Glutamatergic neuron (in vitro differentiated cells): ENCODE measurements around the gene TBX1. TPM values are rescaled to one million over a fixed set of nuclear protein-coding genes. Genes with fewer than 3 reads are reported as not detected.
A peak's percentile ranks its signal among the peaks of the same experiment; 100 is the strongest.

Experiments used
- DNase-seq: peaks from one replicate; pipeline ENCODE4 v3.0.0; 2022
- H3K27ac Mint-ChIP-seq: one replicate; pipeline ENCODE4 v1.8.0; 2020; ENCODE audit warnings: mild to moderate bottlenecking, mixed read lengths, inconsistent platforms; ENCODE audit not compliant: unreplicated experiment
- H3K27me3 Mint-ChIP-seq: one replicate; pipeline ENCODE4 v1.8.0; 2020; ENCODE audit warnings: mild to moderate bottlenecking, moderate library complexity, mixed read lengths, inconsistent platforms; ENCODE audit not compliant: unreplicated experiment
- H3K36me3 Mint-ChIP-seq: one replicate; pipeline ENCODE4 v1.8.0; 2020; ENCODE audit warnings: mild to moderate bottlenecking, mixed read lengths, inconsistent platforms; ENCODE audit not compliant: unreplicated experiment
- H3K4me1 Mint-ChIP-seq: one replicate; pipeline ENCODE4 v1.8.0; 2020; ENCODE audit warnings: mild to moderate bottlenecking, low read depth, mixed read lengths, inconsistent platforms; ENCODE audit not compliant: unreplicated experiment
- H3K4me3 Mint-ChIP-seq: one replicate; pipeline ENCODE4 v1.8.0; 2020; ENCODE audit warnings: mild to moderate bottlenecking, mixed read lengths, inconsistent platforms; ENCODE audit not compliant: unreplicated experiment
- H3K9me3 Mint-ChIP-seq: one replicate; pipeline ENCODE4 v1.8.0; 2020; ENCODE audit warnings: mild to moderate bottlenecking, moderate library complexity, mixed read lengths, inconsistent platforms; ENCODE audit not compliant: unreplicated experiment
- CTCF ChIP-seq: fragments of 200-600 bp; sonication (generic); IDR thresholded peaks from one replicate; pipeline ENCODE4 v1.5.0; 2021; ENCODE audit not compliant: partially characterized antibody, unreplicated experiment
- total RNA-seq: library from RNA; stranded (reverse); fragmentation: NEBNext Ultra II Directional; extraction: Animal tissue kit (Norgen Biotek cat#: 25700); gene quantifications from one replicate; pipeline ENCODE4 v1.2.1, GENCODE V29; 2021; ENCODE audit not compliant: unreplicated experiment

The TBX1 gene
- total RNA-seq, 1 donor from 2014 or later = 2.4 TPM

- H3K27ac Mint-ChIP-seq = peak overlapping the region; percentile 72
- peaks cover 36% of the 10 kb centered on the region for H3K27me3 Mint-ChIP-seq
These were observed 42.7 kb upstream of the TBX1 start for GRCh38 chr22:19717691-19718455.

GRCh38 chr22:19718456-19719049 is 42.0 kb upstream of the TBX1 start:
- TF ChIP-seq CTCF = no peak
- Mint-ChIP-seq H3K27ac (no peak overlapping the region), H3K9me3 (peaks cover 10% of the 10 kb centered on the region), H3K36me3 (peaks cover 8% of the 10 kb centered on the region), H3K4me1 (peaks cover 6% of the 10 kb centered on the region), H3K27me3 (peaks cover 34% of the 10 kb centered on the region), H3K4me3 (no peak overlapping the region)
- DNase-seq = no peak

More at GRCh38 chr22:19717691-19718455, 42.7 kb upstream of the TBX1 start:
- peaks cover 4% of the 10 kb centered on the region for H3K4me1 Mint-ChIP-seq
- DNase-seq = peak; percentile 84
- peaks cover 11% of the 10 kb centered on the region for H3K9me3 Mint-ChIP-seq
- peak overlapping the region; percentile 89 for H3K4me3 Mint-ChIP-seq
- peaks cover 8% of the 10 kb centered on the region for H3K36me3 Mint-ChIP-seq
- TF ChIP-seq CTCF = peak; percentile 97

- H3K36me3 Mint-ChIP-seq = peaks cover 8% of the 10 kb centered on the region
- no peak overlapping the region for H3K27ac Mint-ChIP-seq
- H3K27me3 Mint-ChIP-seq = peaks cover 32% of the 10 kb centered on the region
- peaks cover 9% of the 10 kb centered on the region for H3K9me3 Mint-ChIP-seq
- no peak for TF ChIP-seq CTCF
- peak overlapping the region; percentile 72 for H3K4me3 Mint-ChIP-seq
- H3K4me1 Mint-ChIP-seq = peaks cover 6% of the 10 kb centered on the region
- no peak for DNase-seq
These were observed 41.5 kb upstream of the TBX1 start for GRCh38 chr22:19719050-19719482.

- H3K4me3 Mint-ChIP-seq = peak overlapping the region; percentile 72
- no peak overlapping the region for H3K27ac Mint-ChIP-seq
- peaks cover 10% of the 10 kb centered on the region for H3K9me3 Mint-ChIP-seq
- DNase-seq = no peak
- peaks cover 8% of the 10 kb centered on the region for H3K36me3 Mint-ChIP-seq
- H3K4me1 Mint-ChIP-seq = peaks cover 6% of the 10 kb centered on the region
- peaks cover 34% of the 10 kb centered on the region for H3K27me3 Mint-ChIP-seq
- no peak for TF ChIP-seq CTCF
These were observed 41.0 kb upstream of the TBX1 start for GRCh38 chr22:19719488-19720021.
